ENCODE results near the gene SLC2A10.

Gene SLC2A10
- 0 to 0.19 (median 0) reads per million in 3 donors for total RNA-seq

- H3K27ac ChIP-seq (ENCODE audit: insufficient read depth, low read length, poor library complexity, severe bottlenecking) = no peak within 1 kb of the TSS
- no peak for DNase-seq
- peaks cover 14% of the 10 kb centered on the region for H3K27me3 ChIP-seq (replicated peaks; ENCODE audit: control insufficient read depth, insufficient read depth, low read length, poor library complexity, severe bottlenecking)
Measured at GRCh38 chr20:46709459-46710152, at the start of gene SLC2A10. TSS of gene SLC2A10 (plus strand) at chr20:46709649. CDS start at chr20:46709737, 88 bp downstream.

GRCh38 chr20:46660487-46660886, 49.0 kb upstream of the SLC2A10 start:
- H3K36me3 ChIP-seq (ENCODE audit: control insufficient read depth, insufficient read depth, low read length) = no peaks in the 10 kb centered on the region
- DNase-seq = no peak
- no peak overlapping the region for H3K27ac ChIP-seq (ENCODE audit: insufficient read depth, low read length, poor library complexity, severe bottlenecking)
- H3K27me3 ChIP-seq (replicated peaks; ENCODE audit: control insufficient read depth, insufficient read depth, low read length, poor library complexity, severe bottlenecking) = no peaks in the 10 kb centered on the region
- H3K4me3 ChIP-seq (ENCODE audit: insufficient read depth, low read depth, low read length, poor library complexity, severe bottlenecking) = no peak overlapping the region
- H3K9me3 ChIP-seq (ENCODE audit: control insufficient read depth, low read length) = no peaks in the 10 kb centered on the region
- no peaks in the 10 kb centered on the region for H3K4me1 ChIP-seq (ENCODE audit: control insufficient read depth, insufficient read depth, low read length, poor library complexity, severe bottlenecking)

More at GRCh38 chr20:46709459-46710152, at the start of gene SLC2A10:
- no peak within 1 kb of the TSS for H3K4me3 ChIP-seq (ENCODE audit: insufficient read depth, low read depth, low read length, poor library complexity, severe bottlenecking)
- no peaks in the 10 kb centered on the region for H3K9me3 ChIP-seq (ENCODE audit: control insufficient read depth, low read length)
- no peaks in the 10 kb centered on the region for H3K36me3 ChIP-seq (ENCODE audit: control insufficient read depth, insufficient read depth, low read length)
- peaks cover 6% of the 10 kb centered on the region for H3K4me1 ChIP-seq (ENCODE audit: control insufficient read depth, insufficient read depth, low read length, poor library complexity, severe bottlenecking)

DNA sequence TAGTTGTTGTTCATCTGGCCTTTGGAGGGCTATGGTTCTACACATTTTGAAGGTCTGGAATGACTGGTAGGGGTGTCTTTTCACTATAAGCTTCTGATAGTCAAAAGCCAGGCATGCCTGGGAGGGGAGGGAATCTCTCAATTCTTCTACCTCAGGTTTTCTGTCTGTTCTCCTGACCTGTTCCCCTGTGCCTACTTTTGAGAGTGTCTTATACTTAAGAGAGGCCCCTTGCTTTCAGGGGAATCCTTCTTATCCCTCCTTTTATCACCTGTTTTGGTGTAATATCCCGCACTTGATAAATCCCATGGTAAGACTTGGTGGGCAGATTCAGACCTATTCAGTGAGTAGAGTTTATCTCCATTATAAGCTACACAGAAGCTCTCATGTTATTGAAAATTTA, 47.8 kb upstream of the SLC2A10 start:
- no peaks in the 10 kb centered on the region for H3K27me3 ChIP-seq (replicated peaks; ENCODE audit: control insufficient read depth, insufficient read depth, low read length, poor library complexity, severe bottlenecking)
- no peak overlapping the region for H3K27ac ChIP-seq (ENCODE audit: insufficient read depth, low read length, poor library complexity, severe bottlenecking)
- no peaks in the 10 kb centered on the region for H3K9me3 ChIP-seq (ENCODE audit: control insufficient read depth, low read length)
- H3K4me3 ChIP-seq (ENCODE audit: insufficient read depth, low read depth, low read length, poor library complexity, severe bottlenecking) = no peak overlapping the region
- no peak for DNase-seq
- H3K4me1 ChIP-seq (ENCODE audit: control insufficient read depth, insufficient read depth, low read length, poor library complexity, severe bottlenecking) = no peaks in the 10 kb centered on the region
- no peaks in the 10 kb centered on the region for H3K36me3 ChIP-seq (ENCODE audit: control insufficient read depth, insufficient read depth, low read length)

GRCh38 chr20:46663531-46663930, 45.9 kb upstream of the SLC2A10 start:
- H3K36me3 ChIP-seq (ENCODE audit: control insufficient read depth, insufficient read depth, low read length) = no peaks in the 10 kb centered on the region
- DNase-seq = no peak

DNA sequence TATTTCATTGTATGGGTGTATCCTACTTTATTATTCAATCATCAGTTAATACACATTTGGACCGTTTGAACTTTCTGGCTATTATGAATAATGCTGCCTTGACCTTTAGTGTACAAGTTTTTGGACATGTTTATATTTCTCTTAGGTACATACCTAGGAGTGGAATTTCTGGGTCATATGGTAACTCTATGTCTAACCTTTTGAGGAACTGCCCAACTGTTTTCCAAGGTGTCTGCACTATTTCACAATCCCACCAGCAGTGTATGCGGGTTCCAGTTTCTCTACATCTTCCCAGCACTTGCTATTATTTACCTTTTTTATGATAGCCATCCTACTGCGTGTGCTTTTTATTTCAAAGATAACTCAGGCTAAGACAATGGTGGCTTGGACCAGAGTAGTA, 43.8 kb upstream of the SLC2A10 start:
- Histone ChIP-seq H3K4me1 (ENCODE audit: control insufficient read depth, insufficient read depth, low read length, poor library complexity, severe bottlenecking) (no peaks in the 10 kb centered on the region), H3K4me3 (ENCODE audit: insufficient read depth, low read depth, low read length, poor library complexity, severe bottlenecking) (no peak overlapping the region), H3K27me3 (replicated peaks; ENCODE audit: control insufficient read depth, insufficient read depth, low read length, poor library complexity, severe bottlenecking) (no peaks in the 10 kb centered on the region), H3K9me3 (ENCODE audit: control insufficient read depth, low read length) (no peaks in the 10 kb centered on the region), H3K27ac (ENCODE audit: insufficient read depth, low read length, poor library complexity, severe bottlenecking) (no peak overlapping the region), H3K36me3 (ENCODE audit: control insufficient read depth, insufficient read depth, low read length) (no peaks in the 10 kb centered on the region)
- no peak for DNase-seq

More at GRCh38 chr20:46663531-46663930, 45.9 kb upstream of the SLC2A10 start:
- no peaks in the 10 kb centered on the region for H3K4me1 ChIP-seq (ENCODE audit: control insufficient read depth, insufficient read depth, low read length, poor library complexity, severe bottlenecking)
- H3K27ac ChIP-seq (ENCODE audit: insufficient read depth, low read length, poor library complexity, severe bottlenecking) = no peak overlapping the region
- no peaks in the 10 kb centered on the region for H3K9me3 ChIP-seq (ENCODE audit: control insufficient read depth, low read length)
- H3K4me3 ChIP-seq (ENCODE audit: insufficient read depth, low read depth, low read length, poor library complexity, severe bottlenecking) = no peak overlapping the region
- H3K27me3 ChIP-seq (replicated peaks; ENCODE audit: control insufficient read depth, insufficient read depth, low read length, poor library complexity, severe bottlenecking) = no peaks in the 10 kb centered on the region

GRCh38 chr20:46666306-46666705, 43.1 kb upstream of the SLC2A10 start:
- Histone ChIP-seq H3K4me3 (ENCODE audit: insufficient read depth, low read depth, low read length, poor library complexity, severe bottlenecking) (no peak overlapping the region), H3K27ac (ENCODE audit: insufficient read depth, low read length, poor library complexity, severe bottlenecking) (no peak overlapping the region), H3K27me3 (replicated peaks; ENCODE audit: control insufficient read depth, insufficient read depth, low read length, poor library complexity, severe bottlenecking) (no peaks in the 10 kb centered on the region), H3K9me3 (ENCODE audit: control insufficient read depth, low read length) (no peaks in the 10 kb centered on the region), H3K36me3 (ENCODE audit: control insufficient read depth, insufficient read depth, low read length) (no peaks in the 10 kb centered on the region), H3K4me1 (ENCODE audit: control insufficient read depth, insufficient read depth, low read length, poor library complexity, severe bottlenecking) (no peaks in the 10 kb centered on the region)
- no peak for DNase-seq

DNA sequence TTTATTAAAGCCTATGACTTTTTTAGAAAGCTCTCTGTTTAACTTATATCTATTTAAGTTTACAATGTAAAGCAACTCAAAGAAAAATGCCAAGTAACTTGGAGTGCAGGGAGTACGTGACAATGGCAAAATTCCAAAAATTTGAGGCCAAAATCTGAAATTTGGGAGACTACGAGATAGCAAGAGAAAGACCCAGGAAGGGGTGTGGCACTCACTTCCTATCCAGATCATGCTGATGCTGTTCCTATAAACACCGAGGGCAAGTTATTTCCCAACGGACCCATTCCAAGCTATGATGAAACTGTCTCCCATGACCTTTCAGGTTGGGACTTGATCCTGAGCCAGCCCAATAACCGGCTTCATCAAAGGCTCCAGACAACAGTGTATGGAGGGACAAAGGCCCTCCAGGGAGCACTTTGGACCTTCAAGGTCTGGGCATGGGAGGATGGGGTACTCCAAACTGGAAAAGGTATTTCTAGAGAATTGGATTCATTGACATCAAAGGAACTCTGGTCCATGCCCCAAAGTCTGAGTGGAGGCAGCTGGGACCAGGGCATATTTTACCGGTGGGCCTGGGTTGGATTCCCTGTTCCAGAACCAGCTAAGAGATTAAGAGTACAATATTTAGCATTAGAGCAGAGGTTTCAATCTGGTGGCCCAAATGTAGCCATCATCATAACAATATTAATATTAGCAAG, 42.5 kb upstream of the SLC2A10 start:
- Histone ChIP-seq H3K27ac (ENCODE audit: insufficient read depth, low read length, poor library complexity, severe bottlenecking) (no peak overlapping the region), H3K36me3 (ENCODE audit: control insufficient read depth, insufficient read depth, low read length) (no peaks in the 10 kb centered on the region), H3K27me3 (replicated peaks; ENCODE audit: control insufficient read depth, insufficient read depth, low read length, poor library complexity, severe bottlenecking) (no peaks in the 10 kb centered on the region), H3K4me1 (ENCODE audit: control insufficient read depth, insufficient read depth, low read length, poor library complexity, severe bottlenecking) (no peaks in the 10 kb centered on the region), H3K9me3 (ENCODE audit: control insufficient read depth, low read length) (no peaks in the 10 kb centered on the region), H3K4me3 (ENCODE audit: insufficient read depth, low read depth, low read length, poor library complexity, severe bottlenecking) (no peak overlapping the region)
- no peak for DNase-seq

DNA sequence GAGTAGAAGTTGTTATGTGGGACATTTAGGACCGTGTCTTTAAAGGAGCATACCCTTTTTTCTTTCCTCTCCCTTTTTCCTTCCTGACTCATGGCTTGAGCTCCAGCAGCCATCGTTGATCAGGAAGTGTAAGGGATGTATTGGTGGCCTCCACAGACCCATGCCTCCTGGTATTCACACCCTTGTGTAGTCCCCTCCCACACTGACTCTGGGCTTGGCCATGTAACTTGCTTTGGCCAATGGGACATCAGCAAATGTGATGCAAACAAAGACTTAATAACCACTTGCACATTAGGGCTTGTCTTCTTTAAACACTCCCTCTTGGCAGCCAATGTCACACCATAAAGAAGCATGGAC, 39.2 kb upstream of the SLC2A10 start:
- Histone ChIP-seq H3K36me3 (ENCODE audit: control insufficient read depth, insufficient read depth, low read length) (no peaks in the 10 kb centered on the region), H3K9me3 (ENCODE audit: control insufficient read depth, low read length) (no peaks in the 10 kb centered on the region), H3K4me3 (ENCODE audit: insufficient read depth, low read depth, low read length, poor library complexity, severe bottlenecking) (no peak overlapping the region), H3K27me3 (replicated peaks; ENCODE audit: control insufficient read depth, insufficient read depth, low read length, poor library complexity, severe bottlenecking) (no peaks in the 10 kb centered on the region), H3K4me1 (ENCODE audit: control insufficient read depth, insufficient read depth, low read length, poor library complexity, severe bottlenecking) (no peaks in the 10 kb centered on the region), H3K27ac (ENCODE audit: insufficient read depth, low read length, poor library complexity, severe bottlenecking) (no peak overlapping the region)
- DNase-seq = no peak

DNA sequence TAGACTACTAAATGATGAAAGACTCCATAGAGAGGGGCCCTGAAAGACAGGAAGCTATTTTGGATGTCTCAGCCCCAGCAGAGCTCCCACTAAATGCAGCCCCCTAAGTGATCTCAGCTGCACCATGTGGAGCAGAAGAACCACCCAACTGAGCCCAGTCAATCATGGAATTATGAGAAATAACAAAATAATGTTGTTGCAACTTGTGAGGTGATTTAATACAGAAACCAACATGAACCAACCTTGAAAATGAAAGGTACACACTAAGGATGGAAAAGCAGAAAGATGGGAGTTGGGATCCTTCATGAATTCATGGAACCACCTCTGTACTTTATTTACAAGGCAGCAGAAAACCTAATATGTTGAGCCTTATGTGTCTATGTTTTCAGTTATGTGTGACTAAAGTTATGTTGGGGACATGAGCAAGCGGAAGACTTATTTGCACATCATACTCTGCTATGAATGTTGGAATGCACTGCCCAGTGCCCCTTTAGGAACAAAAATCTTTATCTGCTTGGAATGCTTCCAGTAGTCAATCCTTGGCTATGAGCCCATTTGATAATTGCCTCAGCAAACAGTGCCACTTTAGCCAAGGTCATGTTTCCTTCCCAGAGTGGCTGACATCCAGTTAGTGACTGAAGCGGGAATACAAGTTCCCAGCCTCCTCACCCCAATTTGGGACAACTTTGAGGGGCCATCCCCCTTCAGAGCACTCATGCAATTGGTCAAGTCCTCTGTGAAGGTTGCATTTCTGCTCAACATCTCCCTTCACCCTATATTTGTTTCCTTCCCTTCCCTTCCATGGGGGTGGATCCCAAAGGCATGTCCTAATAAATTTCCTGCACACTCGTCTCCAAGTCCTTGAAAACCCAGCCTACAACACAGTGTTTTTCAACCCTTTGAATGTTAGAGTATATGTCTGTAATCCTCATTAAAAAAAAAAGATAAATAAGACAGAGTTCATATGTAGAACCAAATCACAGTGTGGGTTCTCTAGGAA, 38.6 kb upstream of the SLC2A10 start:
- Histone ChIP-seq H3K4me1 (ENCODE audit: control insufficient read depth, insufficient read depth, low read length, poor library complexity, severe bottlenecking) (no peaks in the 10 kb centered on the region), H3K27ac (ENCODE audit: insufficient read depth, low read length, poor library complexity, severe bottlenecking) (no peak overlapping the region), H3K36me3 (ENCODE audit: control insufficient read depth, insufficient read depth, low read length) (no peaks in the 10 kb centered on the region), H3K4me3 (ENCODE audit: insufficient read depth, low read depth, low read length, poor library complexity, severe bottlenecking) (no peak overlapping the region), H3K9me3 (ENCODE audit: control insufficient read depth, low read length) (no peaks in the 10 kb centered on the region), H3K27me3 (replicated peaks; ENCODE audit: control insufficient read depth, insufficient read depth, low read length, poor library complexity, severe bottlenecking) (no peaks in the 10 kb centered on the region)
- no peak for DNase-seq
